ENCODE results near the gene CDRT4.

GRCh38 chr17:15472891-15473290 lies 5.5 kb upstream of the CDRT4 start:
- TF ChIP-seq TAF1 (IDR thresholded peaks at IDR 0.05; ENCODE audit: low read depth, low read length) (no peak), POLR2AphosphoS5 (IDR thresholded peaks at IDR 0.05; ENCODE audit: low read depth, low read length) (no peak), POLR2A (IDR thresholded peaks at IDR 0.05; ENCODE audit: low read depth, low read length) (no peak), SPI1 (IDR thresholded peaks at IDR 0.05; ENCODE audit: low read depth, low read length) (no peak)

Data from GM12891 (cell line).